Activated T-helper 1 cell treated with anti-CD3 and anti-CD28 coated beads, Interleukin-12 subunit alpha, Interleukin-12 subunit beta, Interleukin-2, Interleukin-4 antibody, amounts not matched to agents 30 ng/mL and 10 ng/mL and 1 ng/mL, durations not matched to agents 14 hours and 24 hours and 36 hours (primary cell): ENCODE data around the gene CAPN11. TPM values are rescaled to one million over a fixed set of nuclear protein-coding genes. Genes with fewer than 3 reads are reported as not detected.

ENCODE experiments used
- DNase-seq: peaks from one replicate; pipeline ENCODE4 v3.0.0; 2021; ENCODE audit warnings: low spot score
- H3K27ac Mint-ChIP-seq: one replicate; pipeline ENCODE4 v1.8.0; 2021; ENCODE audit warnings: mild to moderate bottlenecking, mixed read lengths
- H3K27me3 Mint-ChIP-seq: one replicate; pipeline ENCODE4 v1.8.0; 2022; ENCODE audit warnings: mild to moderate bottlenecking, moderate library complexity, mixed read lengths; ENCODE audit not compliant: insufficient read depth
- H3K36me3 Mint-ChIP-seq: one replicate; pipeline ENCODE4 v1.8.0; 2021; ENCODE audit warnings: low read depth, mixed read lengths
- H3K4me1 Mint-ChIP-seq: one replicate; pipeline ENCODE4 v1.8.0; 2021; ENCODE audit warnings: low read depth, mixed read lengths
- H3K4me3 Mint-ChIP-seq: one replicate; pipeline ENCODE4 v1.8.0; 2021; ENCODE audit warnings: mild to moderate bottlenecking, moderate library complexity, mixed read lengths
- H3K9me3 Mint-ChIP-seq: one replicate; pipeline ENCODE4 v1.8.0; 2021; ENCODE audit warnings: mixed read lengths
- intact Hi-C: fragments of 100-400 bp; cut with micrococcal nuclease; formaldehyde crosslinking; loops from one replicate; pipeline ENCODE4 v1.15.1; 2024
- total RNA-seq: library from RNA; stranded (reverse); gene quantifications from 2 replicates; pipeline ENCODE4 v1.2.3, GENCODE V29; 2022

Gene CAPN11
- total RNA-seq, 1 donor from 2014 or later, result not detected

DNA sequence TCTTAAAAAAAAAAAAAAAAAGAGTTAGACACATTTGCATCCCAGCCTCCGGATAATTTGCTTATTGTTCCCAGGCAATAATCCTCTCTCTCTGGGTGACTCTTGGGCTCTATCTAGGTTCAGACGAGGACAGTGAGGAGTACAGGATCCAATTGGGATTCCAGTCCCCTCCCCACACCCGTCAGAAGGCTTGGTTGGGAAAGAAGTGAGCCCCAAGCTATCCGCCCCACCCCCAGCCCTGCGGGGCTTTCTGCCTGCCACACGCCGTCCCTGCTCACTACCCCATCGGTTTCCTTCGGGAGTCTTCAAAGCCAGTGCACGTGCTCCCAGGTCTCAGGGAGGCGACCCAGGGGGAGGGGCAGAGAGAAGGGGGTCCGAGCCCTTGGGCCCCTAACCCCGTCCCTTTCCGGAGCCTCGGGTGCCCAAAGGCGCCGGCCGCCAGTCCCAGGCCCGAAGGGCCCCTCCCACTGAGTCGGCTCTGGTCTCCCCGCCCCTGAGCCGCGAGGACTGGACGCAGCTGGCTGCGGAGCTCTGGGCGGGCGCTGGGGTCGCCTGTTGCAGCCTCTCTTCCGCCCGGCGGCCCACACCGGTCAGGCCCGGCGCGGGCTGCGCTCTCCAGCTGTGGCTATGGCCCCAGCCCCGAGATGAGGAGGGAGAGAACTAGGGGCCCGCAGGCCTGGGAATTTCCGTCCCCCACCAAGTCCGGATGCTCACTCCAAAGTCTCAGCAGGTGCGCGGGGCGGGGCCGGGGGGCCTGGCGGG is 60.6 kb downstream of the CAPN11 start:
- Mint-ChIP-seq H3K27ac (no peak overlapping the region), H3K9me3 (no peaks in the 10 kb centered on the region), H3K27me3 (peaks cover 15% of the 10 kb centered on the region), H3K4me3 (peak overlapping the region; percentile 47), H3K36me3 (no peaks in the 10 kb centered on the region), H3K4me1 (peaks cover 33% of the 10 kb centered on the region)
- intact Hi-C loops, result no loop called here
- no peak for DNase-seq

DNA sequence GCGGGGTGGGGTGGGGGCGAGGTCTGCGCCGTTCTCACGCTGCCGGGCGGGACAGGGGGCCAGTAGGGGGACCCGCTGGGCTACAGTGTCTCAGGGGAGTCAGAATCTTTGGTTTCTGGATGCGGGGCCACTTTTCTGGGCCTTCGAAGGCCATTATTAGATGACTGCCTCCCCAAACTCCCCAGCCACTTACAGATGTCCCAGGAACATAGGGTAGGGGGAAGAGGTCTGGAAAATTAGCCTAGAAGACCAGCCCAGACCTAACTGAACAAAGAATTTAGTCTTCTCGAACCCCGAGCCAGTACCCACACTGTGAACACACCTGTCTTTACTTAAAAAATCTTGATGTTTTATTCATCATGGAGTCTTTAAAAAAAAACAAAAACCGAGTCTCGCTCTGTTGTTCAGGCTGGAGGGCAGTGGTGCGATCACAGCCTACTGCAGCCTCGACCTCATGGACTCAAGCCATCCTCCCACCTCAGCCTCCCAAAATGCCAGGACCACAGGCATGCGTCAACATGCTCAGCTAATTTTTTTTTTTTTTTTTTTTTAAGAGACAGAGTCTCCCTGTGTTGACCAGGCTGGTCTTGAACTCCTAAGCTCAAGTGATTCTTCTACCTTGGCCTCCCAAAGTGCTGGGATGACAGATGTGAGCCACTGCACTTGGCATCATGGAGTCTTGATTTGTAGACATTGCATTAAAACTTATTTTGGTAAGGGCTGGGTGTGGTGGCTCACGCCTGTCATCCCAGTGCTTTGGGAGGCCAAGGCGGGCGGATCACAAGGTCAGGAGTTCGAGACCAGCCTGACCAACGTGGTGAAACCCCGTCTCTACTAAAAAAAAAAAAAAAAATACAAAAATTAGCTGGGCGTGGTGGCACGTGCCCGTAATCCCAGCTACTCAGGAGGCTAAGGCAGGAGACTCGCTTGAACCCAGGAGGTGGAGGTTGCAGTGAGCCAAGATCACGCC is 61.5 kb downstream of the CAPN11 start:
- Mint-ChIP-seq H3K27ac (no peak overlapping the region), H3K36me3 (no peaks in the 10 kb centered on the region), H3K9me3 (no peaks in the 10 kb centered on the region), H3K4me1 (peaks cover 41% of the 10 kb centered on the region), H3K27me3 (peaks cover 11% of the 10 kb centered on the region), H3K4me3 (no peak overlapping the region)
- no peak for DNase-seq
- intact Hi-C loops, result loop anchor here (5.0 kb wide), 1 partner anchor 448 kb away; the partner anchor contains the start of gene VEGFA

DNA sequence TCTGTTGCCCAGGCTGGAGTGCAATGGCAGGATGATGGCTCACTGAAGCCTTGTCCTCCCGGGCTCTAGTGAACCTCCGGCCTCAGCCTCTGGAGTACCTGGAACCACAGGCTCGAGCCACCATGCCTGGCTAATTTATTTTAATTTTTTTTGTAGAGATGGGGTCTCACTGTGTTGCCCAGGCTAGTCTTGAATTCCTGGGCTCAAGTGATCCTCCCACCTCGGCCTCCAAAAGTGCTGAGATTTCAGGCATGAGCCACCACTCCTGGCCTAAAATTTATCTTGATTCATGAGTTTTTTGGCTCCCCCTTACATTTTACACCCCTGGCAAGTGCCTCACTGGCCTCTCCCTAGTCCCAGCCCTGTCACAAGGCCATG is 62.3 kb downstream of the CAPN11 start:
- DNase-seq, result no peak
- H3K9me3 Mint-ChIP-seq, result no peaks in the 10 kb centered on the region
- H3K36me3 Mint-ChIP-seq, result peaks cover 2% of the 10 kb centered on the region
- peaks cover 43% of the 10 kb centered on the region for H3K4me1 Mint-ChIP-seq
- peaks cover 11% of the 10 kb centered on the region for H3K27me3 Mint-ChIP-seq
- intact Hi-C loops, result loop anchor here (5.0 kb wide), 1 partner anchor 449 kb away; the partner anchor contains the start of gene VEGFA
- no peak overlapping the region for H3K4me3 Mint-ChIP-seq
- peak overlapping the region; percentile 49 for H3K27ac Mint-ChIP-seq

DNA sequence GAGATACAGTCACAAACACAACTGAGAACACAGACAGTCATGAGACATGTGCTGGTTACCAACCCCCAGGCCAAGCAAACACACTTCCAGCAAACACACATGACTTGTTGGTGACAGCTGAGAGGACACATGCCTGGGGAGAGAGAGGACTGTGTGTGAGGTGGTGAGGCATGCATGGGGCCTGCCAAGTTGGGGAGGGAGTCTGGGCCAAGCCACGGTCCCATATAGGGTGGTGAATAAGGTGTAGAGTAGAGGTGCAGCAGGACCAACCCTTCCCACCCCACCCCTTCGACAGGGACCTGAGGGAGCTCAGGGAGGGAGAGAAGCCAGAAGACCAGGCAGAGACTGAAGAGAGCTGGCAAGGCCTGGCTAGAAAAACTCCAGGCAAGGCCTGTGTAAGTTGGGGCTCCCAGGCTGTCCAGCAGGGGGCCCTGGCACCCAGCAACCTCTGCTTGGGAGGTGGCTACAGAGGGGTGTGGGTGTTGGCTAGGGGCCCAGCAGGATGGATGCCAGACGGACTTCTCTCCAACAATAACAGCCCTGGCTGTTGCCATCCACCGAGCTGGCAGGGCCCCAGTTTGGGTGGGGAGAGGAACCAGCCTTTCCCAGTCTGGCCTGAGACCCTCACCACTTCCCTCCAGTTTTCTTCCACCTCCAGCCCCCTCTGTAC is 62.8 kb downstream of the CAPN11 start:
- no peaks in the 10 kb centered on the region for H3K9me3 Mint-ChIP-seq
- peaks cover 43% of the 10 kb centered on the region for H3K4me1 Mint-ChIP-seq
- peaks cover 11% of the 10 kb centered on the region for H3K27me3 Mint-ChIP-seq
- intact Hi-C loops, result loop anchor here (5.0 kb wide), 1 partner anchor 449 kb away; the partner anchor contains the start of gene VEGFA
- H3K27ac Mint-ChIP-seq, result peak overlapping the region; percentile 52
- H3K36me3 Mint-ChIP-seq, result peaks cover 2% of the 10 kb centered on the region
- peak; percentile 68 for DNase-seq
- no peak overlapping the region for H3K4me3 Mint-ChIP-seq

DNA sequence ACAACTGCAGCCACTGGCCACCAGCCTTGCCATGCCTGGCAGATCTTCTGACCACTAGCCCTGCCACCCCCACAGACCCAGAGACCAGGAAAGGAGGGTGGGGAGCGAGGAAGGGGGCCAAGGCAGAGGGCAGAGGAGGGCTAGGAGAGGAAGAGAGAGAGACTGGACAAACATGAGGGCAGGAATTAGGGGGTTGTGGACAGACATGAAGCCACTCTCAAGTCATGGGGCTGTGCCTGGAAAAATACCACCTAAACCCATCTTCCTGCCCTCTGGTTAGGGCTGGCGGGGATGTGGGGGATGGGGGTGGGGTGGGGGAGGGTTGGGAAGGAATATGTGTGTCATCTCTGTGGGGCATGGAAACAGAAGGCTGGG is 63.3 kb downstream of the CAPN11 start:
- intact Hi-C loops, result loop anchor here (5.0 kb wide), 1 partner anchor 450 kb away; the partner anchor contains the start of gene VEGFA
- no peak for DNase-seq
- peaks cover 2% of the 10 kb centered on the region for H3K36me3 Mint-ChIP-seq

DNA sequence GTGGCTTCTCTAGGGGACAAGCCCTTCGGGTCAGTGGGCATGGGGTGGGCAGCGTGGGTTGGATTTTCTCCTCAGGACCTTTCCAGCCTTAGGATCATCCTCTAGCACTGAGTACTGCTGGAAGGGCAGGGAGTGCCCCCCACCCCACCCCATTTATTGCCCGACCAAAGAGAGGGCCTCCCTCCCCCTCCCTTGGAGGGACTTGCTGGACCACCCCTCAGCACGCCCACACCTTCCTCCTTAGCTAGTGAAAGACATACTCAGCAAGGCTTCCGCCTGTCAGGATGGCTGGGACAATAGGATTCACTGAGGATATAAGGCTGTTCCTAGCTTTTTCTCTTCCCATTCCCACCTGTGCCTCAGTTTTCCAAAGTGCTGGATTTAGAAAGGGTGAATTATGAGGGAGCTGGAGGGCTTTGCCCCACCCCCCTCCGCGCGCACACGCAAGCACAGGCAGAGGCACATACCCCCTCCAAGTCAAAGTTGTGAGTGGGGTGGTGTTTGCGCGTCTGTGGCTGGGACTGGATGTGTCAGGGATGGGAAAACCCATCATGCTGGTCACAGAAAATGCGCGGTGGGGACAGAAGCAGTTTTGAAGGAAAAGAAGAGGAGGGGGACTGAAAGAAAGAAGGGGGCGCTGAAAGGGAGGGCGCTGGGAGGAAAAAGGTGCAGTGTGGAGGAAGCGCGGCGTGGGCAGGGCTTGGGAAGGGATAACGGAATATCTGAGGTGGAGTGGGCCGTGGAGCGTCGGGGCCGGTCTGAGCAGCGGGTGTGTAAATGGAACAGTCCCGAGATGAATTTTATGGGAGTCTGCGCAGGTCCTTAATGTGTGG is 64.1 kb downstream of the CAPN11 start:
- intact Hi-C loops, result loop anchor here (1.0 to 5.0 kb wide), 3 partner anchors 15 to 450 kb away; partner anchors contain the start of gene VEGFA
- H3K27ac Mint-ChIP-seq, result peak overlapping the region; percentile 73

More for the DNA sequence above, 63.3 kb downstream of the CAPN11 start:
- no peaks in the 10 kb centered on the region for H3K9me3 Mint-ChIP-seq
- H3K27me3 Mint-ChIP-seq, result peaks cover 8% of the 10 kb centered on the region
- peaks cover 43% of the 10 kb centered on the region for H3K4me1 Mint-ChIP-seq
- H3K27ac Mint-ChIP-seq, result peak overlapping the region; percentile 52
- peak overlapping the region; percentile 83 for H3K4me3 Mint-ChIP-seq

DNA sequence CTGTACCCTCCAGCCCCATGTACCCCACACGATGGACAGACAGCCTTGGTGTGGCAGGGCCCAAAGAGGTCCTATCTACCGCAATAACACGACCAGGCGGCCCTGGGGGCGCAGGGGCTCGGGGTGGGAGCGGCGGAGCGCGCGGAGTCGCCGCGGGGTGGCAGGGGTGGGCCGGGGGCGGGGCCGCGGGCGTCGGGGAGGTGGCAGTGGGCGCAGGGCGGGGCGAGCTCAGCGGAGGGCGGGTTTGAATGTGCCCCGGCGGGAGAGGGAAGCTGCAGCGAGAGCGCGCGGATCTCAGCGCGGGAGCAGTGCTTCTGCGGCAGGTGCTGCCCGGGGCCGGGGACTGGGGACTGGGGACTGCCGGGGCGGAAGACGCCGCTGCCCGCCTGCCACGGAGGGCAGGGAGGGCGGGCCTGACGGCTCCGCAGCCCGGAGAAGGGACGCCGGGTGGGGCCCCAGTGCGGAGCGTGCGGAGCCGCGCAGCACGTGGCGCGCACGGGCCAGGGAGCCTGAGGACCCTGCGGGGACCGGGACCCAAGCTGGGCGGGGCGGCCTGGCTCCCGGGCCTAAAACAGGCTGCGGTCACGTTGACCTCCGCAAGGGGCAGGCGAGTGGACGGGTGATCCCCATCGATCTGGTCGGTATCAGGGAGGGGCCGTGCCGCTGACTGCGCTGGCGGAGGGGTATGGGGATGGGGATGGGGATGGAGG is 64.9 kb downstream of the CAPN11 start, which contains the start of gene SLC29A1:
TSS of gene SLC29A1 (plus strand) at position 277 of the 710 bp plus-strand sequence. CDS start 3,719 bp downstream, outside the sequence.
- Mint-ChIP-seq H3K27me3 (no peaks in the 10 kb centered on the region), H3K9me3 (no peaks in the 10 kb centered on the region), H3K4me3 (peak within 1 kb of the TSS; percentile 89), H3K4me1 (peaks cover 38% of the 10 kb centered on the region), H3K36me3 (peaks cover 2% of the 10 kb centered on the region), H3K27ac (peak within 1 kb of the TSS; percentile 83)
- intact Hi-C loops, result loop anchor here (1.0 to 5.0 kb wide), 6 partner anchors 14 to 451 kb away; partner anchors contain the start of gene VEGFA
- peak; percentile 78 for DNase-seq

More for the DNA sequence above, 64.1 kb downstream of the CAPN11 start:
- peaks cover 2% of the 10 kb centered on the region for H3K36me3 Mint-ChIP-seq
- H3K27me3 Mint-ChIP-seq, result peaks cover 5% of the 10 kb centered on the region
- no peak for DNase-seq
- no peaks in the 10 kb centered on the region for H3K9me3 Mint-ChIP-seq
- peaks cover 43% of the 10 kb centered on the region for H3K4me1 Mint-ChIP-seq
- H3K4me3 Mint-ChIP-seq, result peak overlapping the region; percentile 83

DNA sequence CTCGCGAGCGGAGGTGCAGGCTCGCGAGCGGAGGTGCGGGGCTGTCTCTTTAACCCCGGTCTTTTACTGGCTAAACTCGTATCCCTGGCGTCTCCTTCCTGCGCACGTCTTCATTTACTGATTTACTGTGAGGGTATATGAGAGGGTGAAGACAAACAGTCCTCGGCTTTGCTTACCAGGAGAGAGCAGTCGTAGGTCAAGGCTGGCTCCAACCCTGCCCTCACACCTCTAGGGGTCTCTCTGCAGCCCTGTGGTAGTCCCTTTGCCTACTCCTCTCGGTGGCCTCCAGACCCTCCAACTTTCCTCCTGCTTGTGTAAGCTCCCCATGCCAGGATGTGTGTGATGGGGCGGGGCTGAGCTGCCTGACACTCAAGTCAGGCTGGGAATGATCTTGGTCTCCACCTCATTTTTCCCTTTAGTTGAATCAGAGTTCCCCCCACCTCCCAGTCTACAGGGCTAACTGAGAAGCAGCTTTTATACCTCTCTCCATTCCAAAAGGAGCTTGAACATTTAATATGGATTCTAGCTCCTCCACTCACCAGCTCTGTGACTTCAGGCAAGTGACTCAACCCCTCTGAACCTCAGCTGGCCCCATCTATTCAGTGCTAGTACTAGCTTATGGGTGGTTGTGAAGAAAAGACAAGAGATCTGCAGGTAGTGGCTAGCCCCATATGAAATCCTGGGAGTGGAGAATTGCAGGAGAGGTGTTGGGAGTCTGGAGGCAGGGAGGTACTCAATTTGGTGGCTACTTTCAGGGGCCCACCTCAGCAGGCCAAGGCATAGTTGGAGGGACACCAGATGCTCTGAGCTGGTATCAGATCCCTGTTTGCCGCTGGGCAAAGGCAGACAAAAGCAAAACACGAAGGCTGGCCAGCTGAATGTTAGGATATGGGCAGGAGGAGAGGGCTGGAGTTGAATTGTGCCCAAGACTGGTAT is 65.7 kb downstream of the CAPN11 start:
- intact Hi-C loops, result loop anchor here (1.0 to 5.0 kb wide), 4 partner anchors 22 to 452 kb away; partner anchors contain the start of gene VEGFA
- H3K27ac Mint-ChIP-seq, result peak overlapping the region; percentile 83
- peaks cover 2% of the 10 kb centered on the region for H3K36me3 Mint-ChIP-seq
- peak overlapping the region; percentile 89 for H3K4me3 Mint-ChIP-seq
- H3K4me1 Mint-ChIP-seq, result peaks cover 36% of the 10 kb centered on the region
- H3K27me3 Mint-ChIP-seq, result no peaks in the 10 kb centered on the region
- H3K9me3 Mint-ChIP-seq, result no peaks in the 10 kb centered on the region
- DNase-seq, result no peak

DNA sequence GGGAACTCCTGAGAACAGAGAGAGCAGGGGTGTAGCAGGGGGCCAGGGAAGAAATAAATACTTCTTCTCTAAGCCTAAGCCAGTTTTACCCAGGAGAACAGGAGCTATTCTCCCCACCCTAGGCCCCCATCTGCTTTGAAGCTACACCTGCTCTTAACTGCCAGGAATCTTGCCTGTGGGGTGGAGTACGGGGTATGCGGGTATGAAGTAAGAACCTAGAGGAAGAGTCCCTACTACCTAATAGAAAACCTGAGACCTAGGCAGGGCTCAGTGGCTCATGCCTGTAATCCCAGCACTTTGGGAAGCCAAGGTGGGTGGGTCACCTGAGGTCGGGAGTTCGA is 66.3 kb downstream of the CAPN11 start:
- intact Hi-C loops, result loop anchor here (1.0 to 5.0 kb wide), 4 partner anchors 21 to 453 kb away; partner anchors contain the start of gene VEGFA
- peaks cover 2% of the 10 kb centered on the region for H3K36me3 Mint-ChIP-seq
- H3K27me3 Mint-ChIP-seq, result no peaks in the 10 kb centered on the region
- no peak for DNase-seq
- no peak overlapping the region for H3K27ac Mint-ChIP-seq
- H3K9me3 Mint-ChIP-seq, result no peaks in the 10 kb centered on the region
- peaks cover 36% of the 10 kb centered on the region for H3K4me1 Mint-ChIP-seq
- peak overlapping the region; percentile 89 for H3K4me3 Mint-ChIP-seq

DNA sequence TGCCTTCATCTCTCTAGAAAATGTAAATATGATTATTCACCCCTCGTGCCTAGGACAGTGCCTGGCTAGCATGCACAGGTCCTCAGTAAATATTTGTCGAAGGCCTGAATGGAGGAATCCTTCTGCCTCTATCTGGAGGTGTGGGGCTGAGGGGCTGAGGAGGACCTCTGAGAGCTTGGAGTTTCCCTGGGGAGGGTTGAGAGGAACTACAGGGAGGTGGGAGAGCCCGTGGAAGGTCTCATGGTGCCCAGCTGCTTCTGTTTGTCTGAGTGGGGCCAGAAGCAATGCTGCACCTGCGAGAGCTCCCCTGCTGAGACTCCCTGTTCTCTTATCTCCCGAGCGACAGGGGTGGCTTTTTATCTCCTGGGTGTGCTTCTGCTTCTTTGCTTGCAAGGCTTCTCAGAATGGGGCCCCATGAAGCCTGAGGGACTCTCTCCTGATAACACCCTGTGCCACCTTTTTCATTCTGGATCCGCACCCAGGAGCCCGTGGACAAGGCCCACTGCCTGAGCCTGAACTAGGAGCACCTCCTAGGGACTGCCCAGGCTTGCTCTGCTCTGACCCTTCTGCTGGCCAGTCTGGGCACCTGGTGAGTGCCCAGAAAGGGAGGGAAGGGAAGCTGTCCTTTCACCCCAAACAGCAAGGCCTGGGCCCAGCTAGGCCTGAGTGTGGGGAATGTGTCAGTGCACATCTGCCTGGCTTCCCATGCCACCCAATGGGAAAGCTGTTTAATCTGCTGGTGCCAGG is 67.1 kb downstream of the CAPN11 start:
- H3K4me1 Mint-ChIP-seq, result peaks cover 36% of the 10 kb centered on the region
- no peaks in the 10 kb centered on the region for H3K27me3 Mint-ChIP-seq
- intact Hi-C loops, result no loop called here
- H3K9me3 Mint-ChIP-seq, result no peaks in the 10 kb centered on the region
- no peak overlapping the region for H3K27ac Mint-ChIP-seq
- DNase-seq, result no peak
- H3K36me3 Mint-ChIP-seq, result peaks cover 7% of the 10 kb centered on the region
- H3K4me3 Mint-ChIP-seq, result peak overlapping the region; percentile 64
